HepG2 (cell line): ENCODE data around the gene RIN3. TPM values are rescaled to one million over a fixed set of nuclear protein-coding genes. Genes with fewer than 3 reads are reported as not detected.

Experiments used
- ATAC-seq: fragments of 200-7000 bp; cut with Tn5 transposase; 3 replicates; pipeline ENCODE4 v1.9.1; 2020; ENCODE audit warnings: mild to moderate bottlenecking, moderate library complexity
- BruUV-seq: library from RNA; stranded (reverse); fragments of 400-500 nt; replicated peaks from 2 replicates; lab custom pipeline; 2021; lab: Mats Ljungman, UMichigan
- CTCF ChIA-PET: fragments of 300-600 bp; formaldehyde crosslinking; extraction: SDS; loops from one replicate; lab custom pipeline; 2021; ENCODE audit warnings: low total read pairs, inconsistent platforms, low intra/inter-chr PET ratio; lab: Yijun Ruan, JAX
- POLR2A ChIA-PET: fragments of 350-600 bp; sonication (Branson Sonifier 250); formaldehyde crosslinking; loops from one replicate; lab custom pipeline; 2020; ENCODE audit warnings: antibody characterized with exemption, inconsistent platforms; lab: Yijun Ruan, JAX
- DNase-seq: peaks from one replicate; pipeline ENCODE4 v3.0.0-alpha.2; 2015; ENCODE audit warnings: low spot score
- FAIRE-seq: peaks from 3 replicates; lab custom pipeline; 2011; peaks lifted over from hg19 to GRCh38; lab: Jason Lieb, UNC
- H2AFZ ChIP-seq: one replicate; pipeline ENCODE4 v1.6.1; 2011; ENCODE audit warnings: low read length, inconsistent platforms
- H3K27ac ChIP-seq: fragments of 300-600 bp; 3 replicates; pipeline ENCODE4 v1.8.0; 2011; ENCODE audit warnings: mixed run types, mild to moderate bottlenecking, mixed read lengths, low read length, inconsistent platforms; ENCODE audit not compliant: insufficient read depth; ENCODE audit errors: extremely low read length
- H3K27me3 ChIP-seq, 2 experiments: fragments of 200-600 bp in 1 of 2; 2 replicates in 1 of 2; 3 replicates in 1 of 2; pipeline versions ENCODE4 v1.6.0 to v1.8.0; 2011; ENCODE audit warnings: low read length in 2 of 2, mild to moderate bottlenecking in 2 of 2, moderate library complexity in 2 of 2, inconsistent platforms in 1 of 2; ENCODE audit not compliant: insufficient read depth in 2 of 2, control insufficient read depth in 1 of 2
- H3K36me3 ChIP-seq, 2 experiments: fragments of 200-600 bp in 1 of 2; replicated peaks in 1 of 2; 2 replicates in 1 of 2; 3 replicates in 1 of 2; pipeline versions ENCODE4 v1.5.1 to v1.8.0; 2011; ENCODE audit warnings: low read length in 2 of 2, inconsistent platforms in 1 of 2; ENCODE audit not compliant: insufficient read depth in 2 of 2, control insufficient read depth in 1 of 2
- H3K4me1 ChIP-seq: 2 replicates; pipeline ENCODE4 v1.5.1; 2012; ENCODE audit warnings: low read length, inconsistent platforms; ENCODE audit not compliant: insufficient read depth
- H3K4me2 ChIP-seq: 2 replicates; pipeline ENCODE4 v1.6.0; 2011; ENCODE audit warnings: low read depth, low read length, inconsistent platforms
- H3K4me3 ChIP-seq, 3 experiments: fragments of 200-600 bp in 1 of 3; sonication (generic), shearing (Covaris generic) in 1 of 3; replicated peaks in 1 of 3; 2 replicates each; pipeline ENCODE4 v1.5.1; 2011 to 2016; ENCODE audit warnings: low read length in 3 of 3, inconsistent platforms in 2 of 3, low read depth in 2 of 3, mild to moderate bottlenecking in 2 of 3, control low read depth in 1 of 3, mixed read lengths in 1 of 3; ENCODE audit not compliant: insufficient read depth in 1 of 3
- H3K79me2 ChIP-seq: one replicate; pipeline ENCODE4 v1.6.1; 2011; ENCODE audit warnings: low read length, inconsistent platforms; ENCODE audit not compliant: insufficient read depth
- H3K9ac ChIP-seq: 2 replicates; pipeline ENCODE4 v1.6.0; 2011; ENCODE audit warnings: mild to moderate bottlenecking, low read depth, low read length, inconsistent platforms; ENCODE audit not compliant: insufficient read depth
- H3K9me3 ChIP-seq: 2 replicates; pipeline ENCODE4 v1.5.1; 2012; ENCODE audit warnings: mild to moderate bottlenecking, low read length
- H4K20me1 ChIP-seq: 2 replicates; pipeline ENCODE4 v1.6.0; 2011; ENCODE audit warnings: inconsistent platforms, mild to moderate bottlenecking, low read length, moderate library complexity; ENCODE audit not compliant: insufficient read depth
- ATAD3A ChIP-seq: sonication (generic); formaldehyde crosslinking; IDR thresholded peaks from 2 replicates; pipeline ENCODE4 v1.4.0; 2020; ENCODE audit warnings: missing genetic modification reagents
- E2F5 ChIP-seq: sonication (generic); formaldehyde crosslinking; conservative IDR thresholded peaks from 2 replicates; pipeline ENCODE4 v1.4.0; 2020; ENCODE audit warnings: missing genetic modification reagents
- EHMT2 ChIP-seq: fragments of 200-600 bp; sonication (generic); IDR thresholded peaks from 2 replicates; pipeline ENCODE4 v1.7.0; 2017; ENCODE audit warnings: antibody characterized with exemption, low read depth, low read length, borderline replicate concordance
- FOXO1 ChIP-seq: sonication (generic); formaldehyde crosslinking; IDR thresholded peaks from 2 replicates; pipeline ENCODE4 v1.4.0; 2020; ENCODE audit warnings: missing genetic modification reagents
- HBP1 ChIP-seq: IDR thresholded peaks from 2 replicates; pipeline ENCODE4 v1.6.1; 2016; ENCODE audit warnings: low read depth, control low read depth
- IKZF1 ChIP-seq: fragments of 450-650 bp; IDR thresholded peaks from 2 replicates; pipeline ENCODE4 v1.7.1; 2016
- KAT8 ChIP-seq: IDR thresholded peaks from 2 replicates; pipeline ENCODE4 v1.6.1; 2016; ENCODE audit warnings: missing genetic modification reagents, missing compliant biosample characterization
- LCORL ChIP-seq, 2 experiments: fragments of 450-650 bp in 1 of 2; sonication (generic) in 1 of 2; formaldehyde crosslinking in 1 of 2; IDR thresholded peaks; 2 replicates each; pipeline versions ENCODE4 v1.5.0 to v1.6.1; 2017 to 2020; ENCODE audit warnings: antibody characterized with exemption in 1 of 2, missing genetic modification reagents in 1 of 2
- NFATC3 ChIP-seq: sonication (generic); formaldehyde crosslinking; IDR thresholded peaks from 2 replicates; pipeline ENCODE4 v1.5.1; 2020; ENCODE audit warnings: mild to moderate bottlenecking, missing genetic modification reagents
- PTBP1 ChIP-seq: fragments of 200-400 bp; formaldehyde crosslinking; IDR thresholded peaks from 2 replicates; pipeline ENCODE4 v1.6.1; 2018; ENCODE audit warnings: low read length, low read depth; ENCODE audit not compliant: poor library complexity, severe bottlenecking
- RBM39 ChIP-seq: fragments of 200-400 bp; formaldehyde crosslinking; IDR thresholded peaks from one replicate; pipeline ENCODE4 v1.6.1; 2018; ENCODE audit warnings: antibody characterized with exemption, mild to moderate bottlenecking, low read depth, low read length; ENCODE audit not compliant: poor library complexity, severe bottlenecking
- SSRP1 ChIP-seq: IDR thresholded peaks from 2 replicates; pipeline ENCODE4 v1.6.1; 2016; ENCODE audit warnings: control low read depth
- TAF15 ChIP-seq: fragments of 200-400 bp; formaldehyde crosslinking; IDR thresholded peaks from one replicate; pipeline ENCODE4 v1.6.1; 2018; ENCODE audit warnings: mild to moderate bottlenecking, low read depth, low read length; ENCODE audit not compliant: poor library complexity, severe bottlenecking
- TOE1 ChIP-seq: sonication (generic); formaldehyde crosslinking; IDR thresholded peaks from 2 replicates; pipeline ENCODE4 v1.4.0; 2020; ENCODE audit warnings: mild to moderate bottlenecking, missing genetic modification reagents
- WIZ ChIP-seq: sonication (generic); formaldehyde crosslinking; IDR thresholded peaks from 2 replicates; pipeline ENCODE4 v1.5.1; 2020; ENCODE audit warnings: mild to moderate bottlenecking, missing genetic modification reagents
- ZGPAT ChIP-seq: IDR thresholded peaks from 2 replicates; pipeline ENCODE4 v1.6.1; 2016; ENCODE audit warnings: mild to moderate bottlenecking
- ZNF234 ChIP-seq: sonication (generic); formaldehyde crosslinking; conservative IDR thresholded peaks from 2 replicates; pipeline ENCODE4 v1.5.1; 2020; ENCODE audit warnings: mild to moderate bottlenecking, missing genetic modification reagents
- ZNF614 ChIP-seq: IDR thresholded peaks from 2 replicates; pipeline ENCODE4 v1.6.1; 2018; ENCODE audit warnings: missing biosample characterization, missing genetic modification reagents, inconsistent platforms, borderline replicate concordance
- ZNF670 ChIP-seq: sonication (generic); formaldehyde crosslinking; IDR thresholded peaks from 2 replicates; pipeline ENCODE4 v1.8.0; 2022; ENCODE audit warnings: mild to moderate bottlenecking, missing genetic modification reagents, borderline replicate concordance
- ZSCAN30 ChIP-seq: sonication (generic); formaldehyde crosslinking; IDR thresholded peaks from 2 replicates; pipeline ENCODE4 v1.5.0; 2020; ENCODE audit warnings: mild to moderate bottlenecking, missing genetic modification reagents
- WGBS: methylation state at CpG from one replicate; pipeline ENCODE4 v1.1.6; 2017; ENCODE audit warnings: low lambda C conversion rate; 5-methylcytosine and 5-hydroxymethylcytosine counted together
- in situ Hi-C: cut with HindIII; loops from 2 replicates; pipeline ENCODE4 v1.10.0; 2017; ENCODE audit warnings: low pct_unique_long_range_greater_than_20kb; ENCODE audit not compliant: extremely low pct_ligation_motif_present
- intact Hi-C: fragments of 100-400 bp; cut with micrococcal nuclease; formaldehyde crosslinking; loops from one replicate; pipeline ENCODE4 v1.10.0; 2022; ENCODE audit not compliant: unreplicated experiment
- polyA plus RNA-seq, 8 experiments: library from polyadenylated mRNA; depleted of rRNA in 3 of 8; stranded (reverse) in 7 of 8; unstranded in 1 of 8; fragments of >200 nt; fragmentation: Illumina TruSeq in 4 of 8; extraction: Trizol in 4 of 8; gene quantifications; 2 replicates each; pipeline versions ENCODE4 v1.2.1 to v1.2.3, GENCODE V29; 2011 to 2016; ENCODE audit warnings: low read depth in 4 of 8, missing spikeins in 1 of 8, mixed read lengths in 1 of 8; ENCODE audit not compliant: insufficient read depth in 1 of 8
- total RNA-seq, 5 experiments: library from RNA; depleted of rRNA; stranded (reverse); fragments of >200 nt; fragmentation: Illumina TruSeq; extraction: Trizol; gene quantifications; 2 replicates each; pipeline ENCODE4 v1.2.3, GENCODE V29; 2016; ENCODE audit warnings: low read depth in 1 of 5

RIN3 gene
- total and polyA plus RNA-seq, 2 of the 13 experiments (the other 11 are each of a cell fraction or from before 2014, with no cell fraction given): 2.3 to 3.6 TPM

GRCh38 chr14:92486881-92487280 is 26.7 kb upstream of the RIN3 start:
- H3K4me3 ChIP-seq: no peak overlapping the region
- no peak overlapping the region for H2AFZ ChIP-seq
- TF ChIP-seq E2F5 (CRISPR knock-in tag): no peak
- no peak for TF ChIP-seq WIZ
- no peak for TF ChIP-seq TAF15
- TF ChIP-seq TOE1 (CRISPR knock-in tag): no peak
- no peak for TF ChIP-seq EHMT2
- no peak for TF ChIP-seq ZNF614 (CRISPR knock-in tag)
- TF ChIP-seq ZNF670 (CRISPR knock-in tag): no peak
- TF ChIP-seq KAT8 (CRISPR knock-in tag): no peak
- TF ChIP-seq NFATC3: no peak
- TF ChIP-seq FOXO1 (CRISPR knock-in tag): no peak
- no peak for TF ChIP-seq ZGPAT (CRISPR knock-in tag)
- TF ChIP-seq ZNF234 (CRISPR knock-in tag): no peak
- TF ChIP-seq ZSCAN30 (CRISPR knock-in tag): no peak
- TF ChIP-seq IKZF1: no peak
- no peak for TF ChIP-seq HBP1 (CRISPR knock-in tag)
- no peak for TF ChIP-seq LCORL (IDR thresholded peaks at IDR 0.05)
- no peak for TF ChIP-seq LCORL (CRISPR knock-in tag; IDR thresholded peaks at IDR 0.05)
- TF ChIP-seq SSRP1 (CRISPR knock-in tag): no peak
- TF ChIP-seq RBM39: no peak
- no peak for TF ChIP-seq ATAD3A (CRISPR knock-in tag)
- no peak for TF ChIP-seq PTBP1
- no peaks in the 10 kb centered on the region for H3K36me3 ChIP-seq
- intact Hi-C loops: no loop called here
- POLR2A ChIA-PET: no interaction called here
- H3K79me2 ChIP-seq: no peaks in the 10 kb centered on the region
- in situ Hi-C loops: no loop called here
- peaks cover 15% of the 10 kb centered on the region for H3K4me1 ChIP-seq
- H4K20me1 ChIP-seq: no peaks in the 10 kb centered on the region
- H3K27me3 ChIP-seq: peaks cover 5 to 26% of the 10 kb centered on the region in 2 experiments; a peak in 4 of 5 replicates
- H3K27ac ChIP-seq: no peak overlapping the region
- FAIRE-seq (no peak), ATAC-seq (no peak), DNase-seq (no peak)
- no peak overlapping the region for H3K9ac ChIP-seq
- WGBS: 3% methylated on average over 4 of the region's 4 CpGs
- no peak overlapping the region for H3K4me2 ChIP-seq
- H3K9me3 ChIP-seq: no peaks in the 10 kb centered on the region
- no TSS peak for BruUV-seq
- CTCF ChIA-PET: no interaction called here
